GM12873 (cell line): ENCODE measurements around the gene SPANXN5.
"Not testable (repeated sequence)": the region's sequence is repeated elsewhere in the genome, so short reads cannot be mapped to it uniquely, and the experiment has no call there.

Experiments
- CTCF ChIP-seq: IDR thresholded peaks from 2 replicates; pipeline ENCODE4 v1.5.1; 2012; ENCODE audit warnings: low read depth, mild to moderate bottlenecking, moderate library complexity, low read length, control low read depth; ENCODE audit not compliant: insufficient read depth; ENCODE audit errors: missing control alignments

The SPANXN5 gene, protein sequence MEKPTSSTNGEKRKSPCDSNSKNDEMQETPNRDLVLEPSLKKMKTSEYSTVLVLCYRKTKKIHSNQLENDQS

DNA sequence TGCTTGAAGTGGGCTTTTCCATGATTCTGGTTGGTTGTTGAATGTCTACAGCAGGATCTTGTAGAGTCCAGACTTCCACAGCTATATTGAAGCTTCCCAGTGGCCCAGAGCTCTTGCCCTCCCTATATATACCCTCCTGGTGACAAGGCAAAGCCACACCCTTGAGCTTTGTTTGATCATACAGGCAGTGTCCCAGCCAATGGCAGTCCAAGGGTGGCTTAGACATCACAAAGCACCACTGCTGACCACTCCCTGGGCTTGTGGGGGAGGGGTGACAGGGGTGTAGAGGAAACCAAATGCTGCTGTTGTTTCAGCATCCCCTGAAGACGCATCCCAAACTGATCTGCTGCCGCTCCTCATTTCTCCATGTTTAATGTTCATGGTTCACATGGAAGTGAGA lies at the start of gene SPANXN5:
Gene SPANXN5 (minus strand): TSS at position 101 of the 400 bp plus-strand sequence. CDS start 79 bp downstream, at position 22.
- TF ChIP-seq CTCF, result not testable (repeated sequence)

- TF ChIP-seq CTCF, result no peak
Observed at GRCh38 chrX:52839137-52839536, 41.9 kb upstream of the SPANXN5 start.

- TF ChIP-seq CTCF, result no peak
Observed at GRCh38 chrX:52830551-52830950, 33.3 kb upstream of the SPANXN5 start.

- TF ChIP-seq CTCF, result no peak
Observed at GRCh38 chrX:52824608-52825007, 27.4 kb upstream of the SPANXN5 start.

GRCh38 chrX:52821079-52821760 lies 24.0 kb upstream of the SPANXN5 start:
- no peak for TF ChIP-seq CTCF

- TF ChIP-seq CTCF, result no peak
Observed at GRCh38 chrX:52819788-52820187, 22.6 kb upstream of the SPANXN5 start.

GRCh38 chrX:52811065-52811625 lies 13.9 kb upstream of the SPANXN5 start, which contains the start of gene XAGE5:
Gene XAGE5, plus strand, starts transcription at chrX:52811287. Its CDS starts 1,280 bp downstream, at chrX:52812567.
- no peak for TF ChIP-seq CTCF
